Epithelial cell of esophagus (primary cell): ENCODE measurements around the gene SLC5A7.

Source experiments
- DNase-seq: peaks from one replicate; pipeline ENCODE4 v3.0.0; 2010; ENCODE audit warnings: low read depth
- H3K4me3 ChIP-seq: 2 replicates; pipeline ENCODE4 v1.5.1; 2011; ENCODE audit warnings: mild to moderate bottlenecking, low read length, control low read depth
- TF ChIP-seq, protein P1 (sequence below): IDR thresholded peaks from 2 replicates; pipeline ENCODE4 v1.5.1; 2011; ENCODE audit warnings: low read depth, mild to moderate bottlenecking, low read length, control low read depth, inconsistent platforms; ENCODE audit not compliant: insufficient read depth; ENCODE audit errors: missing control alignments

Gene SLC5A7

DNA sequence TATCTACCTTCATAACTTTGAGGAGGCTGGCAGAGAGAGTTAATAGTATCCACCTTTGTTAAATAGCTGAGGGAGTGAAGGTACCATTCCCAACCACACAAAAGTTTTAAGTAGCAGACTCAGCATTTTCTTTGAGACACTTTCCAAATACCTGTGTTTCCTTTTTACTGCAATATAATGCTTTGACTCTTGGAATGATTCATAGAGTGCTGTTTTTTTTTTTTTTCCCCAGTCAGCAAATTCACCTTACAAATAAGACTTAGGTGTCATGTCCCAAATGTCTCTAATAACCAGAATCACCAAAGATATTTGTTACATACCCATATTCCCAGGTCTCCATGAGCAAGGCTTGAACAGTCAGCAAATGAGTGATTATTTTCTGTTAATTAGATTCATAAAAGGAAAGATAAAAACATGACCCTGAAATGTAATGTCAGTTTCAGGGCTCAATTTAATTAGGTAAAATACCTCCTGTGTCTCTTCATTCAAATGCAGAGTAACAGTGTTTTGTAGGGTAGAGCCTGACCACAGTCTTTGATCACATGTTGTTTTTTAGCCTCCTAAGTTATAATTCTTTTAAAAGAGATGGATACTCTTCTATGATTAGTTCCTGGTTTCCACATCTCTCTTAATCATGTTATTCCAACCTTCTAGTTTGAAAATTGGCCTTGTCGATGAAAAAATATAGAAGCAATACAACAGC is 39.9 kb downstream of the SLC5A7 start:
- H3K4me3 ChIP-seq, result no peak overlapping the region
- TF ChIP-seq, protein P1, sequence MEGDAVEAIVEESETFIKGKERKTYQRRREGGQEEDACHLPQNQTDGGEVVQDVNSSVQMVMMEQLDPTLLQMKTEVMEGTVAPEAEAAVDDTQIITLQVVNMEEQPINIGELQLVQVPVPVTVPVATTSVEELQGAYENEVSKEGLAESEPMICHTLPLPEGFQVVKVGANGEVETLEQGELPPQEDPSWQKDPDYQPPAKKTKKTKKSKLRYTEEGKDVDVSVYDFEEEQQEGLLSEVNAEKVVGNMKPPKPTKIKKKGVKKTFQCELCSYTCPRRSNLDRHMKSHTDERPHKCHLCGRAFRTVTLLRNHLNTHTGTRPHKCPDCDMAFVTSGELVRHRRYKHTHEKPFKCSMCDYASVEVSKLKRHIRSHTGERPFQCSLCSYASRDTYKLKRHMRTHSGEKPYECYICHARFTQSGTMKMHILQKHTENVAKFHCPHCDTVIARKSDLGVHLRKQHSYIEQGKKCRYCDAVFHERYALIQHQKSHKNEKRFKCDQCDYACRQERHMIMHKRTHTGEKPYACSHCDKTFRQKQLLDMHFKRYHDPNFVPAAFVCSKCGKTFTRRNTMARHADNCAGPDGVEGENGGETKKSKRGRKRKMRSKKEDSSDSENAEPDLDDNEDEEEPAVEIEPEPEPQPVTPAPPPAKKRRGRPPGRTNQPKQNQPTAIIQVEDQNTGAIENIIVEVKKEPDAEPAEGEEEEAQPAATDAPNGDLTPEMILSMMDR, result no peak
- DNase-seq, result peak; percentile 3

GRCh38 chr2:108029496-108029895 is 43.2 kb downstream of the SLC5A7 start:
- TF ChIP-seq, protein P1, result no peak
- DNase-seq, result no peak
- no peak overlapping the region for H3K4me3 ChIP-seq

DNA sequence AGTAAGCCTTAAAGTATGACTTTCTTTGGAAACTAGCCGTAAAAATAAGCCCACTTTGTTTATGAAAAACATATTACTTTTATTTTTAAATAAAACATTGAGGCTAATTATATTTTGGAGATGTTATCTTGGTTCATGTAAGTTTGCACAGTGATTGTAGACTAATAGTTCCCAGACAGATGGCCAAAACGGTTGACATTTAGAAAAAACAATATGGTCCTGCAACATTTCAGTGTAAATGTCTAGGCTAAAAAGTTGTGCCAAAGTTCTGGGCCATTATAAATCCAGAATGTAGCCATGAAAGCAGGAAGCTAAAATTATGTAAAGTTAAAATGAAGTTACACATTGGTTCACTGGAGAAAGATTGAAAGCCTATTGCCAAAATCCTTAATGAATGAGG is 43.6 kb downstream of the SLC5A7 start:
- DNase-seq, result no peak
- TF ChIP-seq, protein P1, result no peak
- H3K4me3 ChIP-seq, result no peak overlapping the region

GRCh38 chr2:108031471-108031941 is 45.2 kb downstream of the SLC5A7 start:
- no peak overlapping the region for H3K4me3 ChIP-seq
- no peak for DNase-seq
- TF ChIP-seq, protein P1, result no peak

- TF ChIP-seq, protein P1, result peak; percentile 15
- DNase-seq, result no peak
- H3K4me3 ChIP-seq, result no peak overlapping the region
These were observed 48.5 kb downstream of the SLC5A7 start for GRCh38 chr2:108034843-108035242.

GRCh38 chr2:108048752-108049151 is 62.4 kb downstream of the SLC5A7 start:
- TF ChIP-seq, protein P1, result no peak
- no peak overlapping the region for H3K4me3 ChIP-seq
- no peak for DNase-seq
